Gastrocnemius medialis (tissue), 4 donors: Measurements from ENCODE around the gene LITAFD.

Experiments
- CTCF ChIP-seq, 5 experiments: fragments of 450-650 bp in 3 of 5; fragments of 200-600 bp in 2 of 5; sonication (generic) in 2 of 5; IDR thresholded peaks in 4 of 5; conservative IDR thresholded peaks in 1 of 5; 1 replicate in 4 of 5; 2 replicates in 1 of 5; pipeline ENCODE4 v1.5.1; 2016 to 2019; ENCODE audit warnings: antibody characterized with exemption in 5 of 5, mild to moderate bottlenecking in 3 of 5, moderate library complexity in 3 of 5
- POLR2A ChIP-seq, 2 donors: fragments of 450-650 bp; IDR thresholded peaks; one replicate each; pipeline ENCODE4 v1.6.1; 2017; ENCODE audit warnings: antibody characterized with exemption in 2 of 2, mild to moderate bottlenecking in 2 of 2, moderate library complexity in 2 of 2

GRCh38 chr16:8855972-8856371, 26.2 kb upstream of the LITAFD start:
- TF ChIP-seq CTCF (IDR thresholded peaks at IDR 0.05 in 4 of 5, conservative IDR thresholded peaks at IDR 0.05 in 1 of 5): no peak
- TF ChIP-seq POLR2A (IDR thresholded peaks at IDR 0.05): no peak
